Common myeloid progenitor, CD34-positive (primary cell): Measurements from ENCODE around the gene SMYD2.

Source experiments
- CTCF ChIA-PET: fragments of 350-600 bp; sonication (Branson Sonifier 250); formaldehyde crosslinking; loops from one replicate; lab custom pipeline; 2021; ENCODE audit warnings: antibody characterized with exemption; lab: Charles Lee
- POLR2A ChIA-PET: fragments of 350-600 bp; sonication (Branson Sonifier 250); formaldehyde crosslinking; loops from one replicate; lab custom pipeline; 2021; ENCODE audit warnings: antibody characterized with exemption; lab: Charles Lee
- DNase-seq, 3 donors: peaks; one replicate each; pipeline versions ENCODE4 v3.0.0 to v3.0.0-alpha.2; 2013
- H3K27ac ChIP-seq, 2 experiments: 1 replicate in 1 of 2; 2 replicates in 1 of 2; pipeline ENCODE4 v1.7.0; 2013; ENCODE audit warnings: inconsistent platforms in 2 of 2, low read length in 2 of 2, mild to moderate bottlenecking in 2 of 2, low read depth in 1 of 2, moderate library complexity in 1 of 2; ENCODE audit not compliant: severe bottlenecking in 2 of 2, insufficient read depth in 1 of 2, poor library complexity in 1 of 2
- H3K27me3 ChIP-seq, 5 experiments: replicated peaks in 2 of 5; 1 replicate in 3 of 5; 2 replicates in 2 of 5; pipeline versions ENCODE4 v1.6.1 to v1.7.0; 2013; ENCODE audit warnings: low read length in 4 of 5, mild to moderate bottlenecking in 2 of 5, moderate library complexity in 2 of 5, inconsistent platforms in 1 of 5; ENCODE audit not compliant: insufficient read depth in 5 of 5, control insufficient read depth in 4 of 5
- H3K36me3 ChIP-seq, 4 experiments: 1 replicate in 2 of 4; 2 replicates in 2 of 4; pipeline versions ENCODE4 v1.6.1 to v1.7.0; 2013; ENCODE audit warnings: low read length in 3 of 4, control low read depth in 1 of 4, mild to moderate bottlenecking in 1 of 4; ENCODE audit not compliant: control insufficient read depth in 4 of 4, insufficient read depth in 4 of 4
- H3K4me1 ChIP-seq, 4 experiments: 1 replicate in 3 of 4; 2 replicates in 1 of 4; pipeline versions ENCODE4 v1.6.1 to v1.7.1; 2013; ENCODE audit warnings: low read length in 3 of 4, mild to moderate bottlenecking in 3 of 4, control low read depth in 1 of 4, inconsistent platforms in 1 of 4, moderate library complexity in 1 of 4; ENCODE audit not compliant: control insufficient read depth in 4 of 4, insufficient read depth in 4 of 4; ENCODE audit errors: control extremely low read depth in 1 of 4
- H3K4me3 ChIP-seq, 7 experiments: 1 replicate in 4 of 7; 2 replicates in 3 of 7; pipeline versions ENCODE4 v1.5.1 to v1.7.0; 2013; ENCODE audit warnings: mild to moderate bottlenecking in 7 of 7, low read length in 6 of 7, moderate library complexity in 6 of 7, inconsistent platforms in 2 of 7, low read depth in 2 of 7, control low read depth in 1 of 7; ENCODE audit not compliant: insufficient read depth in 4 of 7, control insufficient read depth in 1 of 7; ENCODE audit errors: extremely low read depth in 1 of 7
- H3K9me3 ChIP-seq, 5 experiments: 1 replicate in 4 of 5; 2 replicates in 1 of 5; pipeline versions ENCODE4 v1.6.1 to v1.7.1; 2013; ENCODE audit warnings: low read length in 4 of 5, mild to moderate bottlenecking in 2 of 5, inconsistent platforms in 1 of 5, low read depth in 1 of 5, moderate library complexity in 1 of 5; ENCODE audit not compliant: control insufficient read depth in 4 of 5, insufficient read depth in 2 of 5; ENCODE audit errors: control extremely low read depth in 1 of 5
- WGBS: methylation state at CpG from one replicate; pipeline ENCODE4 v1.1.5; 2013; ENCODE audit not compliant: insufficient coverage; 5-methylcytosine and 5-hydroxymethylcytosine counted together

SMYD2 gene

GRCh38 chr1:214378492-214378891 is 97.5 kb downstream of the SMYD2 start:
- Histone ChIP-seq H3K9me3 (no peaks in the 10 kb centered on the region), H3K27ac (no peak overlapping the region), H3K27me3 (no peaks in the 10 kb centered on the region), H3K4me3 (no peak overlapping the region), H3K4me1 (no peaks in the 10 kb centered on the region), H3K36me3 (no peaks in the 10 kb centered on the region)
- DNase-seq, result no peak
- POLR2A ChIA-PET, result no interaction called here
- CTCF ChIA-PET, result no interaction called here
- 94% methylated on average over 8 of the region's 8 CpGs for WGBS

- CTCF ChIA-PET, result no interaction called here
- POLR2A ChIA-PET, result no interaction called here
These were observed 98.4 kb downstream of the SMYD2 start for GRCh38 chr1:214379236-214379970.

GRCh38 chr1:214380396-214380795 is 99.4 kb downstream of the SMYD2 start:
- DNase-seq, result no peak
- no peaks in the 10 kb centered on the region for H3K9me3 ChIP-seq
- ChIA-PET CTCF (interaction anchor here (1.1 kb wide), 1 partner anchor 205 kb away, joined by 3 read pairs; no protein-coding TSS in a partner anchor), POLR2A (no interaction called here)
- no peaks in the 10 kb centered on the region for H3K4me1 ChIP-seq
- H3K36me3 ChIP-seq, result peaks cover 0 to 2% (median 0%) of the 10 kb centered on the region in 4 experiments
- WGBS, result 90% methylated on average over 2 of the region's 3 CpGs
- H3K27me3 ChIP-seq, result no peaks in the 10 kb centered on the region
- no peak overlapping the region for H3K4me3 ChIP-seq
- H3K27ac ChIP-seq, result no peak overlapping the region

More at GRCh38 chr1:214379236-214379970, 98.4 kb downstream of the SMYD2 start:
- 94% methylated on average over 5 of the region's 6 CpGs for WGBS
- Histone ChIP-seq H3K4me1 (no peaks in the 10 kb centered on the region), H3K27me3 (no peaks in the 10 kb centered on the region), H3K4me3 (no peak overlapping the region), H3K27ac (no peak overlapping the region), H3K9me3 (no peaks in the 10 kb centered on the region), H3K36me3 (peaks cover 0 to 2% (median 0%) of the 10 kb centered on the region in 4 experiments)
- DNase-seq, result no peak

- no peak overlapping the region for H3K4me3 ChIP-seq
- peaks cover 0 to 2% (median 0%) of the 10 kb centered on the region in 4 experiments for H3K36me3 ChIP-seq
- H3K9me3 ChIP-seq, result no peaks in the 10 kb centered on the region
- ChIA-PET CTCF (interaction anchor here (1.1 kb wide), 1 partner anchor 204 kb away, joined by 3 read pairs; no protein-coding TSS in a partner anchor), POLR2A (no interaction called here)
- no peak for DNase-seq
- no peaks in the 10 kb centered on the region for H3K27me3 ChIP-seq
- H3K27ac ChIP-seq, result no peak overlapping the region
- WGBS, result 100% methylated on average over 1 of the region's 1 CpG
- H3K4me1 ChIP-seq, result no peaks in the 10 kb centered on the region
These were observed 100.2 kb downstream of the SMYD2 start for GRCh38 chr1:214380986-214381695.

- ChIA-PET CTCF (interaction anchor here (1.0 kb wide), 1 partner anchor 79 kb away, joined by 3 read pairs; no protein-coding TSS in a partner anchor), POLR2A (no interaction called here)
- Histone ChIP-seq H3K27me3 (no peaks in the 10 kb centered on the region), H3K9me3 (no peaks in the 10 kb centered on the region), H3K4me3 (no peak overlapping the region), H3K36me3 (peaks cover 0 to 2% (median 0%) of the 10 kb centered on the region in 4 experiments), H3K4me1 (no peaks in the 10 kb centered on the region), H3K27ac (no peak overlapping the region)
- 99% methylated on average over 45 of the region's 45 CpGs for WGBS
- DNase-seq, result no peak
These were observed 102.7 kb downstream of the SMYD2 start for GRCh38 chr1:214383381-214384372.

GRCh38 chr1:214384373-214385079 is 103.6 kb downstream of the SMYD2 start:
- Histone ChIP-seq H3K27me3 (no peaks in the 10 kb centered on the region), H3K9me3 (no peaks in the 10 kb centered on the region), H3K4me1 (no peaks in the 10 kb centered on the region), H3K4me3 (no peak overlapping the region), H3K36me3 (peaks cover 0 to 2% (median 0%) of the 10 kb centered on the region in 4 experiments), H3K27ac (no peak overlapping the region)
- ChIA-PET CTCF (no interaction called here), POLR2A (no interaction called here)
- DNase-seq, result no peak
- WGBS, result 100% methylated on average over 18 of the region's 18 CpGs
